Gastroesophageal sphincter (tissue), 4 donors: ENCODE measurements around the gene PTPRC. TPM values are rescaled to one million over a fixed set of nuclear protein-coding genes. Genes with fewer than 3 reads are reported as not detected.

Experiments used
- ATAC-seq: fragments of 150-250 bp; one replicate; pipeline ENCODE4 v1.9.1; 2016; ENCODE audit warnings: mild to moderate bottlenecking, moderate library complexity
- H3K27ac ChIP-seq, 4 donors: fragments of 200-600 bp; sonication (generic) in 3 of 4; 1 replicate in 3 of 4; 2 replicates in 1 of 4; pipeline ENCODE4 v1.5.1; 2016 to 2019
- H3K27me3 ChIP-seq: fragments of 200-600 bp; sonication (generic); one replicate; pipeline ENCODE4 v1.5.1; 2019
- H3K36me3 ChIP-seq, 2 donors: fragments of 200-600 bp; sonication (generic); one replicate each; pipeline ENCODE4 v1.5.1; 2019; ENCODE audit warnings: control low read depth in 1 of 2
- H3K4me1 ChIP-seq, 3 donors: fragments of 200-600 bp; sonication (generic); 1 replicate in 2 of 3; 2 replicates in 1 of 3; pipeline ENCODE4 v1.5.1; 2016 to 2019; ENCODE audit warnings: control low read depth in 2 of 3
- H3K4me3 ChIP-seq, 2 donors: fragments of 200-600 bp; sonication (generic); one replicate each; pipeline ENCODE4 v1.5.1; 2019; ENCODE audit warnings: mild to moderate bottlenecking in 1 of 2, moderate library complexity in 1 of 2
- H3K9me3 ChIP-seq, 3 donors: fragments of 200-600 bp; sonication (generic); one replicate each; pipeline ENCODE4 v1.5.1; 2017 to 2019; ENCODE audit warnings: control low read depth in 2 of 3
- CTCF ChIP-seq, 4 experiments: fragments of 200-600 bp in 2 of 4; fragments of 450-650 bp in 2 of 4; sonication (generic) in 1 of 4; IDR thresholded peaks; one replicate each; pipeline ENCODE4 v1.5.1; 2017 to 2019; ENCODE audit warnings: antibody characterized with exemption in 4 of 4, mild to moderate bottlenecking in 2 of 4, moderate library complexity in 2 of 4
- EP300 ChIP-seq: sonication (generic); formaldehyde crosslinking; IDR thresholded peaks from one replicate; pipeline ENCODE4 v1.6.1; 2017; ENCODE audit warnings: antibody characterized with exemption, mild to moderate bottlenecking
- POLR2A ChIP-seq, 2 donors: fragments of 450-650 bp; IDR thresholded peaks; one replicate each; pipeline ENCODE4 v1.6.1; 2017; ENCODE audit warnings: antibody characterized with exemption in 2 of 2, mild to moderate bottlenecking in 2 of 2, moderate library complexity in 1 of 2
- POLR2AphosphoS5 ChIP-seq: sonication (generic); formaldehyde crosslinking; IDR thresholded peaks from one replicate; pipeline ENCODE4 v1.6.1; 2017; ENCODE audit warnings: antibody characterized with exemption
- WGBS, 2 donors: methylation state at CpG; one replicate each; pipeline ENCODE4 v1.1.5; 2018; ENCODE audit warnings: low coverage in 1 of 2; 5-methylcytosine and 5-hydroxymethylcytosine counted together
- total RNA-seq, 4 donors: library from RNA; depleted of rRNA; stranded (reverse); fragments of >200 nt; gene quantifications; one replicate each; pipeline ENCODE4 v1.1.0, GENCODE V29; 2016

Gene PTPRC
- total RNA-seq, 4 donors from 2014 or later, result 5.0 to 31.9 (median 12.9) TPM

- Histone ChIP-seq H3K9me3 (no peaks in the 10 kb centered on the region), H3K27me3 (no peaks in the 10 kb centered on the region), H3K27ac (no peak overlapping the region), H3K4me3 (no peak overlapping the region), H3K4me1 (no peaks in the 10 kb centered on the region), H3K36me3 (no peaks in the 10 kb centered on the region)
- TF ChIP-seq POLR2AphosphoS5 (no peak), CTCF (IDR thresholded peaks at IDR 0.05) (no peak), EP300 (no peak), POLR2A (IDR thresholded peaks at IDR 0.05) (no peak)
- WGBS, 2 donors, result 92 to 94% methylated on average over 2 to 4 of the region's 5 CpGs
- no peak for ATAC-seq
These were observed 168.0 kb downstream of the PTPRC start for GRCh38 chr1:198806861-198807260.

Other genes with a start within 250 kb of the PTPRC start
- gene ATP6V1G3, start 98.4 kb upstream of the PTPRC start, total RNA-seq, result not detected